Stimulated activated CD4-positive, alpha-beta T cell treated with anti-CD3 and anti-CD28 coated beads, TNF-alpha, amount 100 ng/mL, for 1 hour (primary cell): ENCODE data around the gene AFG1L.
A peak's percentile ranks its signal among the peaks of the same experiment; 100 is the strongest.
"Not testable (repeated sequence)": the region's sequence is repeated elsewhere in the genome, so short reads cannot be mapped to it uniquely, and the experiment has no call there.

Experiments
- DNase-seq, 3 donors: peaks; one replicate each; pipeline ENCODE4 v3.0.0-alpha.2; 2020; ENCODE audit warnings: low read depth in 3 of 3, low spot score in 1 of 3

Gene AFG1L

GRCh38 chr6:108294727-108295625 is at the start of gene AFG1L:
Gene AFG1L (plus strand): TSS chr6:108295054. CDS start chr6:108295080, 26 bp downstream.
- DNase-seq: peak; percentile 64 to 83 (median 66)

- DNase-seq: not testable (repeated sequence)
Measured at GRCh38 chr6:108245095-108245494, 49.8 kb upstream of the AFG1L start.

- DNase-seq: no peak
Measured at GRCh38 chr6:108247965-108248536, 46.8 kb upstream of the AFG1L start.

DNA sequence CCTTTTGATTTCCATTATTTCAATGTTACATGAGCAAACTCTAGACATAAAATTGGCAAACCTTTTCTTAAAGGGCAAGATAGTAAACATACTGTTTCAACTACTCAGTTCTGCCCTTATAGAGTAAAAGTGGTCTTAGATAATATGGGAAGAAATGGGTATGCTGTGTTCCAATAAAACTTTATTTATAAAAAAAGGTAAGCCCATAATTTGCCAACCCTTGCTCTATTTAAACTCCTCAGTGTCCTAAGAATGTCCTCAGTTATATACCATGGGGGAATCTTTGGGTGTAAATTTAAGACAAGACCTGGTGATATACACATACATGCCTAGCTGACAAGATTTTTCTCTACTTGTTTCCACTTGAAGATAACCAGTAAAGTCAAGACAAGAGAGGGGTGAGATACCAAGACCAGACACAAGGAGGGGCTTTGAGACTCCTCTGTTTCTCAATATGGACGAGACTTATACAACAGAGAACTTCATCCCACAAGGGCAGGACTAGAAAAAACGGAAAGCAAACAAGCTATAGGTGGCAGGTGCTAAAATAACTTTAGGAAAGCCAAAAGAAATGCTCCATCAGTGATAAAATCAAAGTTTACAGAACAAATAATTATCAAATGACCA is 44.5 kb upstream of the AFG1L start:
- no peak for DNase-seq

GRCh38 chr6:108251252-108251651 is 43.6 kb upstream of the AFG1L start:
- DNase-seq: no peak

DNA sequence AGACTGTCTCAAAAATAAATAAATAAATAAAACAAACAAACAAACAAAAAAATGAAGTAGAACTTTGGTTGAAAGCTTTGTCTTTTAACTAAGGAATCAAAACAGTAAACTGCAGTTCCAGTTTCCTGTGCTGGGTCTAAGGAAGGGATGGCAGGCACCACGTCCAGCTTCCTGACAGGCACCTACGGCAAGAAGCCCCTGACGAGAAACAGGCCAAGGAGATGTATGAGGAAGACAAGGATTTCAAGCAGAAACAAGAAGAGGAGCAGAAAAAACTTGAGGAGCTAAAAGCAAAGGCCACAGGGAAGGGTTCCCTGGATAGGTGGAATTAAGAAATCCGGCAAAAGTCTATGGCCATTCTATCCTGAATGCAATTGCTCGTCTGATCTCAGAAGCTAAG is 42.8 kb upstream of the AFG1L start:
- DNase-seq: no peak

GRCh38 chr6:108253241-108253640 is 41.6 kb upstream of the AFG1L start:
- DNase-seq: no peak

GRCh38 chr6:108254433-108255410 is 40.1 kb upstream of the AFG1L start:
- no peak for DNase-seq

DNA sequence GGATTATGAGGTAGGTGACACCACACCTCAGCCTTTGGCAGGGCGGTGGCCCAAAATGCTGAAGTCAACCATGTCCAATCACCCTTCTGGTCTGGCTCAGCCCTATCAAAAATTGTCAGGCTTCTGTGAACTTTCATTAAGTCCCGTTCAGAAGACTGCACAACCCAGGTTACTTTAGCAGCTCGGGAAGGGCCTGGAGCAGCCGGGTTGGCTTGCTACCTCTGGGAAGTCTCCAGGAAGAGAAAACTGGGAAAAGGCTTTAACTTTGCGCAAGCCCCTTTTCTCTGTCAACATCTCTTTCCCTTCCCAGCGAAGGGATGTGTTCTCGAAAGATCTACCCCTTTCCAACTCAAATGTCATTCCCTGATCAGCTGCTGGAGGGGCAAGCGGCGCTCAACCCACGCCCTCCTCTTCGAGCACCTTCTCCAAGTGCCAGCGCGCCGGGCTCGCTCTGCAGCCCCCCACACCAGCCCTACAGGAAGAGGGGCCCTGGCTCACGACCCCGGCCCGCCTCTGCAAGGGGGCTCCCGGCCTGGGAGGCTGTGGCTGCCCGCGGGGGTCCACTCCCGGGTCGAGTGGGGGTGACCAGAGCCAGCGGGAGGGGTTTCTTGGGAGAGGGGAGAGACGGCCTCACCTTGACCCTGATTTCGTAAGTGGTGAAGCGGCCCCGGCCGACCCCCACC is 34.6 kb upstream of the AFG1L start:
- peak in 1 of 3 donors; percentile 0 for DNase-seq

- DNase-seq: peak; percentile 57 to 76 (median 70)
Measured at GRCh38 chr6:108260809-108261569, 33.9 kb upstream of the AFG1L start, which contains the start of gene SNX3. Gene SNX3 (minus strand): TSS chr6:108261040. CDS start chr6:108260921, 119 bp downstream.

- no peak for DNase-seq
Measured at GRCh38 chr6:108263371-108263770, 31.5 kb upstream of the AFG1L start.

- no peak for DNase-seq
Measured at GRCh38 chr6:108268845-108269244, 26.0 kb upstream of the AFG1L start.

DNA sequence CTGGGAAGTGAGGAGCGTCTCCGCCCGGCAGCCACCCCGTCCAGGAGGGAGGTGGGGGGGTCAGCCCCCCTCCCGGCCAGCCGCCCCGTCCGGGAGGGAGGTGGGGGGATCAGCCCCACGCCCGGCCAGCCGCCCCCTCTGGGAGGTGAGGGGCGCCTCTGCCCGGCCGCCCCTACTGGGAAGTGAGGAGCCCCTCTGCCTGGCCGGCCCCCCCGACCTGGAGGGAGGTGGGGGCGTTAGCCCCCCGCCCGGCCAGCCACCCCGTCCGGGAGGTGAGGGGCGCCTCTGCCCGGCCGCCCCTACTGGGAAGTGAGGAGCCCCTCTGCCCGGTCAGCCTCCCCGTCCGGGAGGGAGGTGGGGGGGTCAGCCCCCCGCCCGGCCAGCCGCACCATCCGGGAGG is 24.9 kb upstream of the AFG1L start:
- not testable (repeated sequence) for DNase-seq

DNA sequence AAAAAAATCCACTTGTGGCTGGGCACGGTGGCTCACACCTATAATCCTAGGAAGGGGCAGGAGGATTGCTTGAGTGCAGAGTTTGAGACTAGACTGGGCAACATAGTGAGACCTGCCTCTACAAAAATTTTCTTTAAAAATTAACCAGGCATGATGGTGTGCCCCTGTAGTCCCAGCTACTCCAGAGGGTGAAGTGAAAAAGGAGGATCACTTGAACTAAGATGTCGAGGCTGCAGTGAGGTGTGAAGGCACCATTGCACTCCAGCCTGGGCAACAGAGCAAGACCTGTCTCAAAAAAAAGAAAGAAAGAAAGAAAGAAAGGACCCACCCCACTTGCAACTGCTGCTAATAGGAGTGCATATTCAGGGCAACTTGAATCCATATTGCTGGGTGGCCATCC is 20.3 kb upstream of the AFG1L start:
- no peak for DNase-seq

GRCh38 chr6:108275976-108276375 is 18.9 kb upstream of the AFG1L start:
- no peak for DNase-seq

GRCh38 chr6:108277295-108277694 is 17.6 kb upstream of the AFG1L start:
- DNase-seq: no peak

GRCh38 chr6:108277831-108278230 is 17.0 kb upstream of the AFG1L start:
- no peak for DNase-seq

GRCh38 chr6:108285381-108285780 is 9.5 kb upstream of the AFG1L start:
- DNase-seq: no peak

- DNase-seq: no peak
Measured at GRCh38 chr6:108286366-108286765, 8.5 kb upstream of the AFG1L start.
